OCI-LY3 (cell line): Measurements from ENCODE around the gene THSD7B.

Experiments used
- H2AFZ ChIP-seq: fragments of 200-600, 300-600 bp; shearing (Covaris generic); 2 replicates; pipeline ENCODE4 v1.6.0; 2014; ENCODE audit warnings: antibody characterized with exemption, low read depth, low read length
- H3K27ac ChIP-seq: fragments of 200-600, 300-600 bp; sonication (generic); 2 replicates; pipeline ENCODE4 v1.5.1; 2014; ENCODE audit warnings: mild to moderate bottlenecking, low read length, moderate library complexity, mixed read lengths
- H3K27me3 ChIP-seq: fragments of 200-600, 300-600 bp; sonication (generic); 2 replicates; pipeline ENCODE4 v1.6.1; 2014; ENCODE audit warnings: low read depth, low read length, mixed read lengths
- H3K36me3 ChIP-seq: fragments of 200-600, 300-600 bp; sonication (generic); replicated peaks from 2 replicates; pipeline ENCODE3; 2014; ENCODE audit warnings: low read depth, low read length, mixed read lengths
- H3K4me1 ChIP-seq: fragments of 300-600, 200-600 bp; sonication (generic); 2 replicates; pipeline ENCODE4 v1.6.1; 2014; ENCODE audit warnings: low read length, mixed read lengths
- H3K4me2 ChIP-seq: fragments of 200-600, 300-600 bp; sonication (generic); 2 replicates; pipeline ENCODE4 v1.6.1; 2014; ENCODE audit warnings: low read length, mixed read lengths
- H3K4me3 ChIP-seq: fragments of 300-600, 200-600 bp; sonication (generic); 2 replicates; pipeline ENCODE4 v1.5.1; 2014; ENCODE audit warnings: antibody characterized with exemption, mild to moderate bottlenecking, low read length, moderate library complexity
- H3K79me2 ChIP-seq: fragments of 300-600, 200-600 bp; shearing (Covaris generic); 2 replicates; pipeline ENCODE4 v1.6.1; 2014; ENCODE audit warnings: mild to moderate bottlenecking, low read length, mixed read lengths
- H3K9ac ChIP-seq: fragments of 300-600, 200-600 bp; shearing (Covaris generic); 2 replicates; pipeline ENCODE4 v1.6.0; 2014; ENCODE audit warnings: mild to moderate bottlenecking, low read length, moderate library complexity
- H3K9me3 ChIP-seq: fragments of 200-600, 300-600 bp; shearing (Covaris generic); 2 replicates; pipeline ENCODE4 v1.6.1; 2014; ENCODE audit warnings: low read length, mixed read lengths; ENCODE audit not compliant: insufficient read depth
- H4K20me1 ChIP-seq: fragments of 200-600, 300-600 bp; sonication (generic); 2 replicates; pipeline ENCODE4 v1.6.1; 2016; ENCODE audit warnings: low read length, mixed read lengths; ENCODE audit not compliant: insufficient read depth
- CTCF ChIP-seq: fragments of 200-600, 300-600 bp; sonication (generic); IDR thresholded peaks from 2 replicates; pipeline ENCODE4 v1.5.1; 2014; ENCODE audit warnings: antibody characterized with exemption, low read length, low read depth
- EZH2phosphoT487 ChIP-seq: fragments of 200-600 bp; shearing (Covaris generic); IDR thresholded peaks from 2 replicates; pipeline ENCODE4 v1.6.1; 2018; ENCODE audit warnings: antibody characterized with exemption, mixed run types, low read depth

THSD7B gene

GRCh38 chr2:137523931-137524330 lies 758.6 kb downstream of the THSD7B start:
- no peak overlapping the region for H3K4me2 ChIP-seq
- H3K27ac ChIP-seq: no peak overlapping the region
- H3K9me3 ChIP-seq: no peaks in the 10 kb centered on the region
- H3K9ac ChIP-seq: no peak overlapping the region
- H4K20me1 ChIP-seq: no peaks in the 10 kb centered on the region
- TF ChIP-seq CTCF: no peak
- TF ChIP-seq EZH2phosphoT487: no peak
- H3K79me2 ChIP-seq: no peaks in the 10 kb centered on the region
- no peaks in the 10 kb centered on the region for H3K36me3 ChIP-seq
- H3K4me3 ChIP-seq: no peak overlapping the region
- no peaks in the 10 kb centered on the region for H3K4me1 ChIP-seq
- no peaks in the 10 kb centered on the region for H3K27me3 ChIP-seq
- H2AFZ ChIP-seq: no peak overlapping the region

DNA sequence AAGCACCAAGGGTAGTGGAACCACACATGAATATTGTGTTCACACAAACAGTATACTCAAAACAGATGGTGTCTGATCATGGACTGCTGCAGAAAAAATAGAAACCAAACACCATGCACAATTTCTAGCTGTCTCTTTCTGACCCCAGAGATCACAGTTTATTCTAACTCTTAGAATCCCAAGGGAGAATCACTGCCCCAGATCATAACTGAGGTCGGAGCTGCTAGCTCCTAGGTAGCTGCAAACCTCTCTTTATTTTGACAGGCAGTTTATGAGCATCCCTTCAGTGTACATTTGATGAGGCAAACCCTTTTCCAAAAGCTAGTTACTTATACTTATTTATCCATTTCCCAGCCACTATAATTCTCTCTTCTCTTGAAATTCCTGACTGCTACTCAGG lies 759.8 kb downstream of the THSD7B start:
- Histone ChIP-seq H3K4me2 (no peak overlapping the region), H2AFZ (no peak overlapping the region), H3K9ac (no peak overlapping the region), H3K27ac (no peak overlapping the region), H4K20me1 (no peaks in the 10 kb centered on the region), H3K4me1 (no peaks in the 10 kb centered on the region), H3K27me3 (no peaks in the 10 kb centered on the region), H3K9me3 (no peaks in the 10 kb centered on the region), H3K4me3 (no peak overlapping the region), H3K36me3 (no peaks in the 10 kb centered on the region), H3K79me2 (no peaks in the 10 kb centered on the region)
- TF ChIP-seq CTCF (no peak), EZH2phosphoT487 (no peak)

GRCh38 chr2:137525641-137526190 lies 760.4 kb downstream of the THSD7B start:
- no peaks in the 10 kb centered on the region for H3K27me3 ChIP-seq
- no peak overlapping the region for H3K4me2 ChIP-seq
- H4K20me1 ChIP-seq: no peaks in the 10 kb centered on the region
- H2AFZ ChIP-seq: no peak overlapping the region
- H3K9ac ChIP-seq: no peak overlapping the region
- H3K4me3 ChIP-seq: no peak overlapping the region
- TF ChIP-seq EZH2phosphoT487 (no peak), CTCF (no peak)
- H3K9me3 ChIP-seq: no peaks in the 10 kb centered on the region
- no peaks in the 10 kb centered on the region for H3K4me1 ChIP-seq
- H3K79me2 ChIP-seq: no peaks in the 10 kb centered on the region
- no peaks in the 10 kb centered on the region for H3K36me3 ChIP-seq
- H3K27ac ChIP-seq: no peak overlapping the region

- TF ChIP-seq EZH2phosphoT487 (no peak), CTCF (no peak)
- Histone ChIP-seq H3K4me1 (no peaks in the 10 kb centered on the region), H3K79me2 (no peaks in the 10 kb centered on the region), H3K27ac (no peak overlapping the region), H3K9me3 (no peaks in the 10 kb centered on the region), H3K9ac (no peak overlapping the region), H3K4me2 (no peak overlapping the region), H3K4me3 (no peak overlapping the region), H3K36me3 (no peaks in the 10 kb centered on the region), H4K20me1 (no peaks in the 10 kb centered on the region), H3K27me3 (no peaks in the 10 kb centered on the region), H2AFZ (no peak overlapping the region)
These were observed 770.6 kb downstream of the THSD7B start for GRCh38 chr2:137535897-137536296.
